Upper lobe of left lung (tissue), 6 donors: ENCODE results near the gene LGSN. TPM values are rescaled to one million over a fixed set of nuclear protein-coding genes. Genes with fewer than 3 reads are reported as not detected.
"Not testable (repeated sequence)": the region's sequence is repeated elsewhere in the genome, so short reads cannot be mapped to it uniquely, and the experiment has no call there.

Experiments used
- ATAC-seq, 2 donors: fragments of 200-7000 bp; cut with Tn5 transposase; one replicate each; pipeline ENCODE4 v1.9.1; 2022; ENCODE audit warnings: mild to moderate bottlenecking in 2 of 2, moderate library complexity in 2 of 2; ENCODE audit not compliant: low FRiP score in 2 of 2
- DNase-seq, 2 donors: peaks; one replicate each; pipeline ENCODE4 v3.0.0-alpha.2; 2019 to 2020
- H3K27ac ChIP-seq, 4 donors: fragments of 200-600 bp; sonication (generic); one replicate each; pipeline ENCODE4 v1.5.1; 2016 to 2019
- H3K27me3 ChIP-seq, 4 donors: fragments of 200-600 bp; sonication (generic); one replicate each; pipeline ENCODE4 v1.5.1; 2017 to 2019
- H3K36me3 ChIP-seq, 4 donors: fragments of 200-600 bp; sonication (generic); one replicate each; pipeline ENCODE4 v1.5.1; 2016 to 2019
- H3K4me1 ChIP-seq, 4 donors: fragments of 200-600 bp; sonication (generic); one replicate each; pipeline ENCODE4 v1.5.1; 2018 to 2019
- H3K4me3 ChIP-seq, 4 donors: fragments of 200-600 bp; sonication (generic); one replicate each; pipeline ENCODE4 v1.5.1; 2017 to 2019; ENCODE audit warnings: mild to moderate bottlenecking in 2 of 4, moderate library complexity in 1 of 4
- H3K9me3 ChIP-seq, 4 donors: fragments of 200-600 bp; sonication (generic); one replicate each; pipeline ENCODE4 v1.5.1; 2018 to 2019
- EP300 ChIP-seq, 4 donors: sonication (generic); formaldehyde crosslinking; IDR thresholded peaks; one replicate each; pipeline ENCODE4 v1.5.1; 2017; ENCODE audit warnings: antibody characterized with exemption in 4 of 4, control low read depth in 2 of 4
- POLR2A ChIP-seq, 4 donors: fragments of 450-650 bp; IDR thresholded peaks; one replicate each; pipeline ENCODE4 v1.5.1; 2016 to 2017; ENCODE audit warnings: antibody characterized with exemption in 4 of 4, mild to moderate bottlenecking in 2 of 4
- POLR2AphosphoS5 ChIP-seq, 2 donors: sonication (generic); formaldehyde crosslinking; IDR thresholded peaks; one replicate each; pipeline ENCODE4 v1.5.1; 2017; ENCODE audit warnings: antibody characterized with exemption in 2 of 2
- WGBS, 2 donors: methylation state at CpG; one replicate each; pipeline ENCODE4 v1.1.5; 2017 to 2018; 5-methylcytosine and 5-hydroxymethylcytosine counted together
- total RNA-seq, 6 donors: library from RNA; depleted of rRNA in 4 of 6; stranded (reverse); fragments of >200 nt in 4 of 6; gene quantifications; one replicate each; pipeline versions ENCODE4 v1.1.0 to v1.2.1, GENCODE V29; 2016 to 2021
- TF ChIP-seq, protein P1 (sequence below), 6 experiments: fragments of 450-650 bp in 4 of 6; fragments of 200-600 bp in 2 of 6; sonication (generic) in 2 of 6; IDR thresholded peaks; one replicate each; pipeline ENCODE4 v1.5.1; 2016 to 2019; ENCODE audit warnings: antibody characterized with exemption in 6 of 6
- donor health status: DM: no; HTN: no; CAD: no; lungs with moderate emphysema.
- donor health status: DM: no; HTN: yes; CAD: no; lungs with severe emphysema.

LGSN gene
- total RNA-seq, 6 donors from 2014 or later: 0.17 to 2.1 (median 0.86) TPM

DNA sequence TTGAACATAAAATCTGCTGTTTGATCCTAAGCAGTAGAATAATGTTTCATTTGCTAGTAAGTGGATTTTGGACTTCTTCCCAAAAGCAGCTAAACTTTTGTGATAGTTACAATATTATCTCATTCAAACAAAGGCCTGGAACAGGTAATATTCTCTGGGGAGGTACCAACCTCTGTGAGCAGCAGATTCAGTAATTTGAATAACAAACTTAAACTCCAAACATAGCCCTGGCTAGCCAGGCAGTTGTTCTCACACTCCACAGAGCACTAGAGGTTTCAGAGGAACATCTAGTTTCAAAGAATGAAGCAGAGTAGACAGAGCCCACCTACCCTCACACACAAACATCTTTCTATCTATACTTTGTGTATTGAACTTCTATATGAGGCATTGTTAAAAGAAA, 40.9 kb downstream of the LGSN start:
- Histone ChIP-seq H3K9me3 (no peaks in the 10 kb centered on the region), H3K27ac (no peak overlapping the region), H3K36me3 (no peaks in the 10 kb centered on the region), H3K4me3 (no peak overlapping the region), H3K27me3 (no peaks in the 10 kb centered on the region), H3K4me1 (no peaks in the 10 kb centered on the region)
- TF ChIP-seq POLR2AphosphoS5 (IDR thresholded peaks at IDR 0.05): no peak
- TF ChIP-seq, protein P1, sequence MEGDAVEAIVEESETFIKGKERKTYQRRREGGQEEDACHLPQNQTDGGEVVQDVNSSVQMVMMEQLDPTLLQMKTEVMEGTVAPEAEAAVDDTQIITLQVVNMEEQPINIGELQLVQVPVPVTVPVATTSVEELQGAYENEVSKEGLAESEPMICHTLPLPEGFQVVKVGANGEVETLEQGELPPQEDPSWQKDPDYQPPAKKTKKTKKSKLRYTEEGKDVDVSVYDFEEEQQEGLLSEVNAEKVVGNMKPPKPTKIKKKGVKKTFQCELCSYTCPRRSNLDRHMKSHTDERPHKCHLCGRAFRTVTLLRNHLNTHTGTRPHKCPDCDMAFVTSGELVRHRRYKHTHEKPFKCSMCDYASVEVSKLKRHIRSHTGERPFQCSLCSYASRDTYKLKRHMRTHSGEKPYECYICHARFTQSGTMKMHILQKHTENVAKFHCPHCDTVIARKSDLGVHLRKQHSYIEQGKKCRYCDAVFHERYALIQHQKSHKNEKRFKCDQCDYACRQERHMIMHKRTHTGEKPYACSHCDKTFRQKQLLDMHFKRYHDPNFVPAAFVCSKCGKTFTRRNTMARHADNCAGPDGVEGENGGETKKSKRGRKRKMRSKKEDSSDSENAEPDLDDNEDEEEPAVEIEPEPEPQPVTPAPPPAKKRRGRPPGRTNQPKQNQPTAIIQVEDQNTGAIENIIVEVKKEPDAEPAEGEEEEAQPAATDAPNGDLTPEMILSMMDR (IDR thresholded peaks at IDR 0.05): no peak
- no peak for TF ChIP-seq EP300 (IDR thresholded peaks at IDR 0.05)
- TF ChIP-seq POLR2A (IDR thresholded peaks at IDR 0.05): no peak
- no peak for ATAC-seq
- DNase-seq: no peak

- Histone ChIP-seq H3K4me1 (no peaks in the 10 kb centered on the region), H3K36me3 (no peaks in the 10 kb centered on the region), H3K9me3 (no peaks in the 10 kb centered on the region), H3K4me3 (no peak overlapping the region), H3K27me3 (no peaks in the 10 kb centered on the region), H3K27ac (no peak overlapping the region)
- 74 to 76% methylated on average over 1 of the region's 1 CpG for WGBS, 2 donors
- DNase-seq (no peak), ATAC-seq (no peak)
- TF ChIP-seq EP300 (IDR thresholded peaks at IDR 0.05) (no peak), POLR2AphosphoS5 (IDR thresholded peaks at IDR 0.05) (no peak), POLR2A (IDR thresholded peaks at IDR 0.05) (no peak)
- TF ChIP-seq, protein P1 (IDR thresholded peaks at IDR 0.05): no peak
Measured at GRCh38 chr6:63275953-63276352, 43.8 kb downstream of the LGSN start.

DNA sequence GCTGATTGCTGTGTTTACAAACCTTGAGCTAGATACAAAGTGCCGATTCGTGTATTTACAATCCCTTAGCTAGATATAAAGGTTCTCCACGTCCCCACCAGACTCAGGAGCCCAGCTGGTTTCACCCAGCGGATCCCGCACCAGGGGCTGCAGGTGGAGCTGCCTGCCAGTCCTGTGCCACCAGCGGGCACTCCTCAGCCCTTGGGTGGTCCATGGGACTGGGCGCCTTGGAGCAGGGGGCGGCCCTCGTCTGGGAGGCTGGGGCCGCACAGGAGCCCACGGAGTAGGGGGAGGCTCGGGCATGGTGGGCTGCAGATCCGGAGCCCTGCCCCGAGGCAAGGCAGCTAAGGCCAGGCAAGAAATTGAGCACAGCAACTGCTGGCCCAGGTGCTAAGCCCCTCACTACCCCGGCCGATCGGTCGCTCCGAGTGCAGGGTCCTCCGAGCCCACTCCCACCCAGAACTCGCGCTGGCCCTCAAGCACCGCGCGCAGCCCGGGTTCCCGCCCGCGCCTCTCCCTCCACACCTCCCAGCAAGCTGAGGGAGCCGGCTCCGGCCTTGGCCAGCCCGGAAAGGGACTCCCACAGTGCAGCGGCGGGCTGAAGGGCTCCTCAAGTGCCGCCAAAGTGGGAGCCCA, 44.9 kb downstream of the LGSN start:
- H3K4me1 ChIP-seq, H3K36me3 ChIP-seq, H3K9me3 ChIP-seq, ATAC-seq, H3K27me3 ChIP-seq, H3K27ac ChIP-seq, H3K4me3 ChIP-seq: not testable (repeated sequence)
- DNase-seq: peak in 1 of 2 donors; percentile 75
- WGBS, 2 donors: 87 to 93% methylated on average over 26 to 34 of the region's 35 CpGs

DNA sequence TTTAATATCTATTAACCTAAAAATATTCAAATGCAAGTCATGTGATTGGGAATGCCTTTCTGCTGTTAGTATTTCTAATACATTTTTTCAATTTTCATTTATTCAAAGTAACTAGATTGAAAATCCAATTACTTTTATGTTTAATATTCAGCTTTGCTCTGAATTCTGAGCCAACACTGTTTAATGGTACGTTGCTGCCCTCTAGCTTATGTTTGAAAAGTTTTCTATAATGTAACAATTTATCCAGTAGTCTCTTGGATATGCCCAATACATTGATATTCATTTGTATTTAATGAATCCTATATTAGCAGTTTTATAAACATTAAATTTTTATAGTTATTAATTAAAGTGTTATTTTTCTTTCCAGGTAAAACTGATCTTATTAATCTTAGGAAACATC, 47.4 kb downstream of the LGSN start:
- no peak for ATAC-seq
- H3K4me1 ChIP-seq: no peaks in the 10 kb centered on the region
- no peaks in the 10 kb centered on the region for H3K36me3 ChIP-seq
- H3K4me3 ChIP-seq: no peak overlapping the region
- 2 to 5% methylated on average over 1 of the region's 1 CpG for WGBS, 2 donors
- TF ChIP-seq, protein P1 (IDR thresholded peaks at IDR 0.05): peak in 2 of 6 experiments; percentile 22 to 34
- no peak for TF ChIP-seq POLR2A (IDR thresholded peaks at IDR 0.05)
- DNase-seq: no peak
- no peaks in the 10 kb centered on the region for H3K27me3 ChIP-seq
- H3K9me3 ChIP-seq: no peaks in the 10 kb centered on the region
- no peak overlapping the region for H3K27ac ChIP-seq

DNA sequence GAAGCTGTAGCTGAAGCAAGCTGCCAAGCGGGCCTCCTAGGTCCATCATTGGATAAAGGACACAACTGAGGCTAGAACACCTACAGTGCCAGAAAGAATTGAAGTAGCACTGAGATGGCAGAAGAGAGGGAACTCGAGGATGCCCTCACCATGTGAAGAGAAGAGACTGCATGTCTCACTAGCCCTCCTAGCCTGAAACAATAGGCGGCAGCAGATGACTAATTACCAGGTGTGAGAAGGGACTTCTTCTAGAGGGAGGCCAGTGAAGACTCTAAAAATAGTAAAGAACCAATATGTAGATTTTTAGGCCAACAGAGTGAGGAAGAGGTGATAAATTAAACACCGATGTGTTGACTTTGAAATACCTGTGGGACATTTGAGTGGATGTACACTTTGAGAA, 50.3 kb downstream of the LGSN start:
- Histone ChIP-seq H3K4me1 (no peaks in the 10 kb centered on the region), H3K36me3 (no peaks in the 10 kb centered on the region), H3K9me3 (no peaks in the 10 kb centered on the region), H3K27ac (no peak overlapping the region), H3K27me3 (no peaks in the 10 kb centered on the region), H3K4me3 (no peak overlapping the region)
- DNase-seq: no peak
- 56 to 58% methylated on average over 4 of the region's 4 CpGs for WGBS, 2 donors
- no peak for ATAC-seq
- TF ChIP-seq EP300 (IDR thresholded peaks at IDR 0.05) (no peak), POLR2A (IDR thresholded peaks at IDR 0.05) (no peak), POLR2AphosphoS5 (IDR thresholded peaks at IDR 0.05) (no peak)
- TF ChIP-seq, protein P1 (IDR thresholded peaks at IDR 0.05): no peak
